ENCODE data around the gene ULK1. TPM values are rescaled to one million over a fixed set of nuclear protein-coding genes. Genes with fewer than 3 reads are reported as not detected.

ULK1 gene
- total RNA-seq, 1 donor from 2014 or later, result 69.3 TPM

DNA sequence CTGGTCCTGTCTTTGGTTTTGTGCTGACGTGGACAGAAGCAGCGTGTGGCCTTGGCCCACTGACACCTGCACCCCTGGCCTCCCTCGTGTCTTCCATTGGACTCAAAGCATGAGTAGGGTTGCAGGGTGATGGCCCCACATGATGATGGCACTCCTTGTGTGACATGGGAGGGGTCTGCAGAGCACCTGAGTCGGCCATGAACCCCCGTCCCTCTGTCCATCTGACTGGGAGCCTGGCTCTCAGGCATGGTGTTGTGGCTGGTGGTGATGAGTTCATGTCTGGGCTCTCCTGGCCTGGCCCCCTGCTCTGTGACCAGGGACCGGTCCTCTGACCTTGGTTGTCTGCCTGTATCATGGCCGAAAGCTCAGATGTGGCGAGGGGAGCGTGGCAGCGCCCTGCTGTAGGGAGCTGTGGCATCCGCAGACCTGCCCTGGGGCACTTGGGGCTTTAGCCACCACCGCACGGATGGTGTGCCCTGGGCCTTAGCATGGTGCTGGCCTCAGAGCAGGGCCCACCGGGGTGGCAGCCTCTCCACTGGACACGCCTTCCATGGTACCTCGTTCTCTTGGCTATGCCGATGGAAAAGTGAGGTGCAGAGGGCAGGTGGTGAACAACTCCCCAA lies 16.7 kb downstream of the ULK1 start:
- no peak overlapping the region for H3K4me3 Mint-ChIP-seq
- H3K36me3 Mint-ChIP-seq (ENCODE audit: low read depth), result no peaks in the 10 kb centered on the region
- no peak for DNase-seq (ENCODE audit: low read depth, low spot score)
- no peaks in the 10 kb centered on the region for H3K9me3 Mint-ChIP-seq
- no peak overlapping the region for H3K27ac Mint-ChIP-seq (ENCODE audit: unreplicated experiment)
- no peaks in the 10 kb centered on the region for H3K4me1 Mint-ChIP-seq
- TF ChIP-seq, protein P1, sequence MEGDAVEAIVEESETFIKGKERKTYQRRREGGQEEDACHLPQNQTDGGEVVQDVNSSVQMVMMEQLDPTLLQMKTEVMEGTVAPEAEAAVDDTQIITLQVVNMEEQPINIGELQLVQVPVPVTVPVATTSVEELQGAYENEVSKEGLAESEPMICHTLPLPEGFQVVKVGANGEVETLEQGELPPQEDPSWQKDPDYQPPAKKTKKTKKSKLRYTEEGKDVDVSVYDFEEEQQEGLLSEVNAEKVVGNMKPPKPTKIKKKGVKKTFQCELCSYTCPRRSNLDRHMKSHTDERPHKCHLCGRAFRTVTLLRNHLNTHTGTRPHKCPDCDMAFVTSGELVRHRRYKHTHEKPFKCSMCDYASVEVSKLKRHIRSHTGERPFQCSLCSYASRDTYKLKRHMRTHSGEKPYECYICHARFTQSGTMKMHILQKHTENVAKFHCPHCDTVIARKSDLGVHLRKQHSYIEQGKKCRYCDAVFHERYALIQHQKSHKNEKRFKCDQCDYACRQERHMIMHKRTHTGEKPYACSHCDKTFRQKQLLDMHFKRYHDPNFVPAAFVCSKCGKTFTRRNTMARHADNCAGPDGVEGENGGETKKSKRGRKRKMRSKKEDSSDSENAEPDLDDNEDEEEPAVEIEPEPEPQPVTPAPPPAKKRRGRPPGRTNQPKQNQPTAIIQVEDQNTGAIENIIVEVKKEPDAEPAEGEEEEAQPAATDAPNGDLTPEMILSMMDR (conservative IDR thresholded peaks at IDR 0.05), result no peak
- no peaks in the 10 kb centered on the region for H3K27me3 Mint-ChIP-seq (ENCODE audit: low read depth)

DNA sequence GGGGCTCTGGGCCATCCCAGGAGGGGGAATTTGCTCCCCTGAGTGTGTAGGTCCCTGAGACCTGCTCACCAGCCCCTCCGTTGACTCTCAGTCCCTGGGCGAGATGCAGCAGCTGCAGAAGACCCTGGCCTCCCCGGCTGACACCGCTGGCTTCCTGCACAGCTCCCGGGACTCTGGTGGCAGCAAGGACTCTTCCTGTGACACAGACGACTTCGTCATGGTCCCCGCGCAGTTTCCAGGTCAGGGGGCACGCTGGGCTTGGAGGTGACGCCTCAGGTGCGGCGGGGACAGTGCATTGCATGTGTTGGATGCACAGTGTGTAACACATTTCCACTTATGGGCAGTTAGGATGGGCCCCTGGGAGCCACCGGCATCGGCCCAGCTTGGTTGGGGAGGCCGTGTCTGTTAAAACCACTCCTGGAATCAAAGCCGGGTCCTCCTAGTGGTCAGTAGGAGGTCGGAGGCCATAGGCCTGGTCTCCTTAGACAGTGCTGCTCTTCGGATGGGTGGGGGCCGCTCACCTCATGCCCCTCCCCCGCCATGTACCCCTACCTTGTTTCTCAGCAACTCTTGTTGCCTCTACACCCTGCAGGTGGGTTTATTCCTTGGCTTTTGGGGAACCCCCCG lies 17.5 kb downstream of the ULK1 start:
- Mint-ChIP-seq H3K4me1 (no peaks in the 10 kb centered on the region), H3K4me3 (no peak overlapping the region), H3K9me3 (no peaks in the 10 kb centered on the region), H3K27ac (ENCODE audit: unreplicated experiment) (no peak overlapping the region), H3K36me3 (ENCODE audit: low read depth) (no peaks in the 10 kb centered on the region), H3K27me3 (ENCODE audit: low read depth) (no peaks in the 10 kb centered on the region)
- DNase-seq (ENCODE audit: low read depth, low spot score), result no peak
- TF ChIP-seq, protein P1 (conservative IDR thresholded peaks at IDR 0.05), result no peak

DNA sequence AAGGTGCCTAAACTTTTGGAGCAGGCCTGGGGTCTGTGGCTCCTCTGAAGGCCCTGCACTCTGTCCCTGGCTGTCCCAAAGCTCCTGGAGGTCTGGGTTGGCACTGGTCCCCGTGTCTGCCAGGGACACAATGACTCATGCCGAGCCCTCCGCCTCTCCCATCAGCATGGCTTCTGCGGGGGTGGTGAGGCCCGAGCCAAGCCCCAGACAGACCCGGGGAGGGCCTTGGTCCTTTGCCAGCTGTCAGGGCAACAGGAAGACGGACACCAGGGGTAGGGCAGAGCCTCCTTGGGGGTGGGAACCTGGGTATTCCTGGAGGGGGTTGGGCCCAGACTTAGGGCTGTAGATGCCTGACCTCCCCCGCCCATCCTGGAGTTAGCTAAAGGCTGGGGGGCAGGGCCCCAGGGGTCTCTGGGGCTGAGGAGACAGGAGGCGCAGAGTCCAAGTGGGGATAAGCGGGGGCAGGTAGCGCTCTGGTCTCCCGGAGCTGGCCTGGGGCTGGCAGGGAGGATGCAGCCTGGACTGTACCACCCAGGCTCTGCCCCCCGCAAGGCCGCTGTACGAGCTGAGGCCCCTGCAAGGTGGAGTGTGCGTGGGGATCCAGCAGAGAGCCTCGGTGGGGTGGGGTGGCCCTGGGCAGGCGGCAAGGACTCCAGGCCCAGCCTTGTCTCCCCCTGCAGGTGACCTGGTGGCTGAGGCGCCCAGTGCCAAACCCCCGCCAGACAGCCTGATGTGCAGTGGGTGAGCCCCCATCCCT lies 18.3 kb downstream of the ULK1 start:
- no peak overlapping the region for H3K4me3 Mint-ChIP-seq
- DNase-seq (ENCODE audit: low read depth, low spot score), result no peak
- H3K27me3 Mint-ChIP-seq (ENCODE audit: low read depth), result no peaks in the 10 kb centered on the region
- no peaks in the 10 kb centered on the region for H3K9me3 Mint-ChIP-seq
- no peaks in the 10 kb centered on the region for H3K36me3 Mint-ChIP-seq (ENCODE audit: low read depth)
- TF ChIP-seq, protein P1 (conservative IDR thresholded peaks at IDR 0.05), result no peak
- H3K4me1 Mint-ChIP-seq, result no peaks in the 10 kb centered on the region
- no peak overlapping the region for H3K27ac Mint-ChIP-seq (ENCODE audit: unreplicated experiment)

DNA sequence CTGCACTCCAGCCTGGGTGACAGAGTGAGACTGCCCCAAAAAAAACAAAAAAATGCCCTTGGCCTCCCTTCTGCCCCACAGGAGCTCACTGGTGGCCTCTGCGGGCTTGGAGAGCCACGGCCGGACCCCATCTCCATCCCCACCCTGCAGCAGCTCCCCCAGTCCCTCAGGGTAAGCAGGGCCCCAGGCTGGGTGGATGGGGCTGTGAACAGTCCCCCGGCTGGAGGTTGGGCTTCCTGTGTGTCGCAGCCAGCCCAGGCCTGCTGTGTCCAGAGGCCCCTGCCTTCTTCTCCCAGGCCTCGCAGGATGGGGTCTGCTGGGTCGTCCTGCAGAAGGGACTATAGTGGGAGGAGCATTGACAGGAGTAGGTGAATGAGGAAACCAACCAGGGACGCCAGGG lies 19.2 kb downstream of the ULK1 start:
- Mint-ChIP-seq H3K36me3 (ENCODE audit: low read depth) (no peaks in the 10 kb centered on the region), H3K27ac (ENCODE audit: unreplicated experiment) (no peak overlapping the region), H3K27me3 (ENCODE audit: low read depth) (no peaks in the 10 kb centered on the region), H3K4me1 (no peaks in the 10 kb centered on the region), H3K4me3 (no peak overlapping the region), H3K9me3 (no peaks in the 10 kb centered on the region)
- TF ChIP-seq, protein P1 (conservative IDR thresholded peaks at IDR 0.05), result no peak
- DNase-seq (ENCODE audit: low read depth, low spot score), result no peak

DNA sequence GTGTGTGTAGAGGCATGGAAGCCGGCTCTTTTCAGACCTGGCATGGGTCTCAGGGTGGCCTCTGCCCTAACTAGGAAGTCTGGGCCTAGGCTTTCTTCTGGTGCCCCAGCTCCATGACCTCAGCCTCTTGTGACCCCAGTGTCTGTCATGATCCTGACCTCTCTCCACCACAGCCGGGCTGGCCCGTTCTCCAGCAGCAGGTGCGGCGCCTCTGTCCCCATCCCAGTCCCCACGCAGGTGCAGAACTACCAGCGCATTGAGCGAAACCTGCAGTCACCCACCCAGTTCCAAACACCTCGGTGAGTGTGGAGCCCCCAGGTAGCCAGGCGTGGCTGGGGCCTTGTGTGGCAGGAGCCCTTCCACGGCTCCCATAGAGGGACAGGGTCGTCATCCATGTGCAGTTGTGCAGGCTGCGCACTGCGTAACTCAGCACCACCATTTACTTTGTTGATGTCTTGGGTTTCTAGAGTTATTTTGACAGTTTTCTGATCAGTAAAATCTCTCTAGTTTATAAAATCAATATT lies 19.8 kb downstream of the ULK1 start:
- H3K27ac Mint-ChIP-seq (ENCODE audit: unreplicated experiment), result no peak overlapping the region
- no peaks in the 10 kb centered on the region for H3K9me3 Mint-ChIP-seq
- TF ChIP-seq, protein P1 (conservative IDR thresholded peaks at IDR 0.05), result no peak
- H3K4me3 Mint-ChIP-seq, result peak overlapping the region; percentile 15
- no peaks in the 10 kb centered on the region for H3K27me3 Mint-ChIP-seq (ENCODE audit: low read depth)
- no peak for DNase-seq (ENCODE audit: low read depth, low spot score)
- no peaks in the 10 kb centered on the region for H3K36me3 Mint-ChIP-seq (ENCODE audit: low read depth)
- H3K4me1 Mint-ChIP-seq, result no peaks in the 10 kb centered on the region
